Adrenal gland (tissue), 5 donors: ENCODE data around the gene ZRANB3.

Experiments
- CTCF ChIP-seq, 6 experiments: fragments of 450-650 bp in 4 of 6; fragments of 200-600 bp in 2 of 6; sonication (generic) in 1 of 6; IDR thresholded peaks; 1 replicate in 5 of 6; 2 replicates in 1 of 6; pipeline versions ENCODE4 v1.5.1 to v1.8.0; 2016 to 2021; ENCODE audit warnings: antibody characterized with exemption in 6 of 6, mild to moderate bottlenecking in 2 of 6, moderate library complexity in 1 of 6
- POLR2A ChIP-seq, 2 donors: fragments of 450-650 bp; IDR thresholded peaks; one replicate each; pipeline ENCODE4 v1.6.1; 2017; ENCODE audit warnings: antibody characterized with exemption in 2 of 2, mild to moderate bottlenecking in 2 of 2, moderate library complexity in 1 of 2
- donor health status: DM: no; HTN: no; CAD: no.

GRCh38 chr2:135279209-135279608 is 251.8 kb downstream of the ZRANB3 start:
- TF ChIP-seq CTCF (IDR thresholded peaks at IDR 0.05) (no peak), POLR2A (IDR thresholded peaks at IDR 0.05) (no peak)
